Vagina (tissue), 2 donors: ENCODE data around the gene HORMAD2. TPM values are rescaled to one million over a fixed set of nuclear protein-coding genes. Genes with fewer than 3 reads are reported as not detected.

Experiments
- DNase-seq, 2 donors: peaks; one replicate each; pipeline ENCODE4 v3.0.0-alpha.2; 2017; ENCODE audit errors: extremely low spot score in 2 of 2
- H3K27ac ChIP-seq: fragments of 200-600 bp; sonication (generic); one replicate; pipeline ENCODE4 v1.5.1; 2019
- H3K27me3 ChIP-seq: fragments of 200-600 bp; sonication (generic); one replicate; pipeline ENCODE4 v1.5.1; 2019
- H3K36me3 ChIP-seq, 2 donors: fragments of 200-600 bp; sonication (generic); one replicate each; pipeline ENCODE4 v1.5.1; 2017 to 2019
- H3K4me1 ChIP-seq: fragments of 200-600 bp; sonication (generic); one replicate; pipeline ENCODE4 v1.5.1; 2019
- H3K4me3 ChIP-seq, 2 donors: fragments of 200-600 bp; sonication (generic); 1 replicate in 1 of 2; 2 replicates in 1 of 2; pipeline ENCODE4 v1.5.1; 2016 to 2019
- H3K9me3 ChIP-seq: fragments of 200-600 bp; sonication (generic); one replicate; pipeline ENCODE4 v1.5.1; 2019
- CTCF ChIP-seq, 3 experiments: fragments of 450-650 bp in 2 of 3; fragments of 200-600 bp in 1 of 3; sonication (generic) in 1 of 3; IDR thresholded peaks; one replicate each; pipeline ENCODE4 v1.5.1; 2017 to 2019; ENCODE audit warnings: antibody characterized with exemption in 3 of 3, mild to moderate bottlenecking in 2 of 3, moderate library complexity in 2 of 3
- POLR2A ChIP-seq, 2 donors: fragments of 450-650 bp; IDR thresholded peaks; one replicate each; pipeline ENCODE4 v1.6.1; 2017; ENCODE audit warnings: antibody characterized with exemption in 2 of 2, mild to moderate bottlenecking in 2 of 2, moderate library complexity in 2 of 2
- POLR2AphosphoS5 ChIP-seq, 2 donors: sonication (generic); formaldehyde crosslinking; IDR thresholded peaks; one replicate each; pipeline ENCODE4 v1.9.0; 2017; ENCODE audit warnings: antibody characterized with exemption in 2 of 2, mild to moderate bottlenecking in 2 of 2, low read depth in 1 of 2; ENCODE audit not compliant: insufficient read depth in 1 of 2
- intact Hi-C: fragments of 100-400 bp; cut with DNase I; formaldehyde crosslinking; loops from one replicate; pipeline ENCODE4 v1.15.1; 2023
- total RNA-seq: library from RNA; depleted of rRNA; stranded (reverse); fragments of >200 nt; gene quantifications from one replicate; pipeline ENCODE4 v1.2.3, GENCODE V29; 2016

HORMAD2 gene
- total RNA-seq, 1 donor from 2014 or later = not detected

GRCh38 chr22:30041881-30042280, 38.4 kb upstream of the HORMAD2 start:
- no peaks in the 10 kb centered on the region for H3K9me3 ChIP-seq
- no peak for TF ChIP-seq CTCF (IDR thresholded peaks at IDR 0.05)
- no peak for TF ChIP-seq POLR2A (IDR thresholded peaks at IDR 0.05)
- no peak for TF ChIP-seq POLR2AphosphoS5 (IDR thresholded peaks at IDR 0.05; ENCODE audit: insufficient read depth in 1 of 2, low read depth in 1 of 2)
- H3K4me3 ChIP-seq = no peak overlapping the region
- DNase-seq = no peak
- H3K4me1 ChIP-seq = peaks cover 21% of the 10 kb centered on the region
- intact Hi-C loops = no loop called here
- no peaks in the 10 kb centered on the region for H3K36me3 ChIP-seq
- no peak overlapping the region for H3K27ac ChIP-seq
- no peaks in the 10 kb centered on the region for H3K27me3 ChIP-seq

GRCh38 chr22:30043161-30043560, 37.1 kb upstream of the HORMAD2 start:
- TF ChIP-seq POLR2A (IDR thresholded peaks at IDR 0.05) (no peak), POLR2AphosphoS5 (IDR thresholded peaks at IDR 0.05; ENCODE audit: insufficient read depth in 1 of 2, low read depth in 1 of 2) (no peak), CTCF (IDR thresholded peaks at IDR 0.05) (no peak)
- Histone ChIP-seq H3K27me3 (no peaks in the 10 kb centered on the region), H3K4me1 (peaks cover 21% of the 10 kb centered on the region), H3K9me3 (no peaks in the 10 kb centered on the region), H3K27ac (peak overlapping the region; percentile 55), H3K36me3 (no peaks in the 10 kb centered on the region), H3K4me3 (no peak overlapping the region)
- no peak for DNase-seq
- intact Hi-C loops = no loop called here

- DNase-seq = no peak
- Histone ChIP-seq H3K27me3 (no peaks in the 10 kb centered on the region), H3K27ac (peak overlapping the region; percentile 55), H3K36me3 (no peaks in the 10 kb centered on the region), H3K9me3 (no peaks in the 10 kb centered on the region), H3K4me1 (peaks cover 21% of the 10 kb centered on the region), H3K4me3 (no peak overlapping the region)
- intact Hi-C loops = no loop called here
- TF ChIP-seq CTCF (IDR thresholded peaks at IDR 0.05) (no peak), POLR2AphosphoS5 (IDR thresholded peaks at IDR 0.05; ENCODE audit: insufficient read depth in 1 of 2, low read depth in 1 of 2) (peak in 1 of 2 donors; percentile 39), POLR2A (IDR thresholded peaks at IDR 0.05) (no peak)
Observed at GRCh38 chr22:30044369-30044768, 35.9 kb upstream of the HORMAD2 start.

GRCh38 chr22:30044881-30045493, 35.3 kb upstream of the HORMAD2 start:
- H3K36me3 ChIP-seq = no peaks in the 10 kb centered on the region
- TF ChIP-seq POLR2A (IDR thresholded peaks at IDR 0.05) (no peak), POLR2AphosphoS5 (IDR thresholded peaks at IDR 0.05; ENCODE audit: insufficient read depth in 1 of 2, low read depth in 1 of 2) (no peak), CTCF (IDR thresholded peaks at IDR 0.05) (no peak)
- DNase-seq = no peak
- no peaks in the 10 kb centered on the region for H3K27me3 ChIP-seq
- intact Hi-C loops = no loop called here
- no peaks in the 10 kb centered on the region for H3K9me3 ChIP-seq
- peaks cover 21% of the 10 kb centered on the region for H3K4me1 ChIP-seq
- H3K4me3 ChIP-seq = no peak overlapping the region
- H3K27ac ChIP-seq = peak overlapping the region; percentile 55

- intact Hi-C loops = no loop called here
- TF ChIP-seq CTCF (IDR thresholded peaks at IDR 0.05) = no peak
- TF ChIP-seq POLR2A (IDR thresholded peaks at IDR 0.05) = no peak
- TF ChIP-seq POLR2AphosphoS5 (IDR thresholded peaks at IDR 0.05; ENCODE audit: insufficient read depth in 1 of 2, low read depth in 1 of 2) = no peak
- Histone ChIP-seq H3K4me1 (peaks cover 21% of the 10 kb centered on the region), H3K36me3 (no peaks in the 10 kb centered on the region), H3K4me3 (no peak overlapping the region), H3K27me3 (no peaks in the 10 kb centered on the region), H3K27ac (peak overlapping the region; percentile 55), H3K9me3 (no peaks in the 10 kb centered on the region)
- no peak for DNase-seq
Observed at GRCh38 chr22:30045494-30045887, 34.8 kb upstream of the HORMAD2 start.
